Ectodermal cell (in vitro differentiated cells): ENCODE results near the gene SIK3.
"Not testable (repeated sequence)": the region's sequence is repeated elsewhere in the genome, so short reads cannot be mapped to it uniquely, and the experiment has no call there.

Source experiments
- H3K27ac ChIP-seq: 2 replicates; pipeline ENCODE4 v1.7.0; 2013; ENCODE audit warnings: mild to moderate bottlenecking, low read depth, low read length; ENCODE audit not compliant: insufficient read depth, poor library complexity, severe bottlenecking
- H3K27me3 ChIP-seq: 2 replicates; pipeline ENCODE4 v1.7.0; 2013; ENCODE audit warnings: mild to moderate bottlenecking, low read length; ENCODE audit not compliant: insufficient read depth, control insufficient read depth, poor library complexity, severe bottlenecking
- H3K36me3 ChIP-seq: one replicate; pipeline ENCODE4 v1.7.0; 2013; ENCODE audit warnings: low read length; ENCODE audit not compliant: control insufficient read depth, insufficient read depth
- H3K4me1 ChIP-seq: one replicate; pipeline ENCODE4 v1.7.0; 2013; ENCODE audit warnings: low read length; ENCODE audit not compliant: control insufficient read depth, insufficient read depth
- H3K4me3 ChIP-seq: 2 replicates; pipeline ENCODE4 v1.7.0; 2013; ENCODE audit warnings: low read depth, low read length, control low read depth; ENCODE audit not compliant: insufficient read depth
- H3K9me3 ChIP-seq: 2 replicates; pipeline ENCODE4 v1.7.0; 2013; ENCODE audit warnings: mild to moderate bottlenecking, low read length, moderate library complexity; ENCODE audit not compliant: control insufficient read depth
- WGBS, 2 experiments: methylation state at CpG; one replicate each; pipeline ENCODE4 v1.1.7; 2013; ENCODE audit warnings: missing lambda C conversion rate in 2 of 2; 5-methylcytosine and 5-hydroxymethylcytosine counted together

The SIK3 gene

DNA sequence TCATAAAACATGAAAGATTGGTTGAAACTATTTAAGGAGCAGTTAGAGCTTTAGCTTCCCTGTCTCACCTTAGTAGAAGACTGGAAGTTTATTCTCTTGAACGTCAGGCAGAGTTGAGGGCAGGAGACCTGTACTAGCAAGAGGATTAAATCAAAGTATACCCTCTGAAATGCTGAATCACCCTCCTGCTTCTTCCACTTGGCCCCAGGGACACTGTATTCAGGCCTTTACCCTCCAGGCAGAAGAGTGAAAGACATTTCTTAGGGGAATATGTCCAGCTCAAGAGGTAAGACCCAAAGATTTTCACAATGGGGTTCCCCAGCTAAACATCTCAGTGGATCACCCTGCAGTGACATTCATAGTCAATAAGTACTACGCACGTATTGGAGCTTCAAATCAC lies 287.0 kb downstream of the SIK3 start:
- Histone ChIP-seq H3K4me1 (no peaks in the 10 kb centered on the region), H3K27me3 (no peaks in the 10 kb centered on the region), H3K27ac (no peak overlapping the region), H3K4me3 (no peak overlapping the region), H3K9me3 (no peaks in the 10 kb centered on the region), H3K36me3 (no peaks in the 10 kb centered on the region)
- 80 to 89% methylated on average over 3 of the region's 3 CpGs for WGBS, 2 experiments

DNA sequence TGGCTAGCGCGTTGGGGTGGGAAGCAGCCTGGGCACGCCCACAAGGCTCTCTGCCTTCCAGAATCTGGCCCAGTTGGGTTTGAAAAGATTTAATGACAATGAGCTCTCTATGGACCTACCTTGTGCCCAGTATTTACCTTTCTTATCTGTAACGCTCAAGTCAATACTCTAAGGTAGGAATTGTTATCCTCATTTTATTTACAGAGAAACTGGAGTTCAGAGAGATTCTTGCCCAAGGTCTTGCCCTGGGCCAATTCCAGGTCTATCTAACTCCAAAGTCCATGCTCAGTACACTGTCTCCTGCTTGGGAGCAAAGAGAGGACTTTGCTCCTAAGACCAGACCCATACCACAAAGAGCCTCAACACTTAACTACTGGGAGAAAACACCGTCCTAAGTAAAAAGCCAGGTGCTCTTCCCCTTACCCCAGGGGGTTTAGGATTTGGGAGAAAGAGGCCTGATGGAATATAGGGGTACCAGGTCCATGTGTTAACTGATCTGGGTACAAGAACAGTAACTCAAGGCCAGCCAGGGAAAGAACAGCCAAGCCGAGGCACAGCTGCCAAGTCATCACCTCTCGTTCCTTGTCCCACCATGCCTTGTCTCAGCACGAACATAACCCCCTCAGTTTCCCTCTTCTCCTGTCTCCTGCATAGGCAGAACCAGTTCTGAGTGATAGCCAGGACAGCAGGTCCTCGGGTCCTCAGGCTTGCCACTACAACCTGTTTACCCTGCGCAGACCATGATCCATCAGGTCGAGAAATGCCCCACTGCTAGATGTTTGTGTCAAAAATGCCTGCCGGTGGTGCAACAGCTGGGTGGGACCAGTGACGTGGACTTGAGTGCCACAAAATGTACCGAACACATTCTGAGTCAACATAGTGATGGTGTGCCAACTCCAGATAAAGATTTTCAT lies 289.7 kb downstream of the SIK3 start:
- no peaks in the 10 kb centered on the region for H3K9me3 ChIP-seq
- H3K27ac ChIP-seq = no peak overlapping the region
- H3K27me3 ChIP-seq = no peaks in the 10 kb centered on the region
- no peaks in the 10 kb centered on the region for H3K4me1 ChIP-seq
- H3K36me3 ChIP-seq = no peaks in the 10 kb centered on the region
- 87 to 89% methylated on average over 13 to 14 of the region's 14 CpGs for WGBS, 2 experiments
- no peak overlapping the region for H3K4me3 ChIP-seq

DNA sequence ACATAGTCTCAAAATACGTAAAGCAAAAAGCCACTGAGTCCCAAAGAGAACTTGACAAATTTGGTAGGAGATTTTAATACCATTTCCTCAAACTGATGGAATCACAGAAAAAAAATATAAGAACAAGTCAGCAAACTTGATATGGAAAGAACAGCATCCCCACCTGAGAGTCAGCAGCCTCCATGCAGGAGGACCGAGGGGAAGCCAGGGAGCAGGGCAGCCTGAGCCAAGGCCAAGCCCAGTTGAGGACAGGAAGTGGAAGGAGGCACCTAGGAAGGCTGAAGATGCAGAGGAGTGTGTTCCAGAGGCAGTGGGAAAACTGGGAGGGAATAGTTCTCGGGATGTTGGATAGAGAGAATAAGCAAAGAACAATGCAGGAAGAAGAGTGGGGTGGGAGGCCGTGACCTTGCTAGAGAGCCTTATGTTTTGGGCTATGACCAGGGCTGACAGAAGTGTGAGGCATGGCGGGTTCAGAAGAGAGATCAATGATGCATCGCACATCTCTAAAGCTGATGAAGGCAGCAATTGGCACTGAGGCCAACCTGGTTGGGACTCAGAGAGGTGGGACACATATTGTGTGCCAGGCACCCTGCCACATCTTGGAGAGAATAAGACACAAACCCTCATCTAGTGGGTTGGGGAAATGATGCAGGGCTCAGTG lies 290.5 kb downstream of the SIK3 start:
- WGBS, 2 experiments = 94 to 95% methylated on average over 6 of the region's 6 CpGs
- no peak overlapping the region for H3K27ac ChIP-seq
- H3K4me1 ChIP-seq = no peaks in the 10 kb centered on the region

DNA sequence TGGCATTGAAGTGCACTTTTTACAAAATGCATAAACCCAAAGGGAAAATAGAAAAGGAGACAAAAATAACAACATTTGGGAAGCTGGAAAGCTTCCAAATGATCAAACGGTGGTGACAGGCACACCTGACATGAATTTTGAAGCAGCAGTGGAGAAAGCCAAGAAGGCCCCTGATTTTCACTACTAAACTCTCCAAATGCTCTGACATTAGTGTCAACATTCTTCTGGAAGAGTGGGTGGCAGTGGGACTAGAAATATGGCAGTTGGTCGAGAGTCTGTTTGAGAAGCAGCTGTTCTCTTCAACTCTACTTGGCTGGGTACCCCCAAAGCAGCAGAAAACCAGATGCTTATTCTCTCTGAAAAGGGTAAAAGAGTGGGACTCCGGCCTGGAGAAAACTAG lies 294.2 kb downstream of the SIK3 start:
- Histone ChIP-seq H3K9me3 (no peaks in the 10 kb centered on the region), H3K27me3 (no peaks in the 10 kb centered on the region), H3K36me3 (no peaks in the 10 kb centered on the region), H3K4me3 (no peak overlapping the region), H3K27ac (no peak overlapping the region), H3K4me1 (no peaks in the 10 kb centered on the region)
- 85 to 92% methylated on average over 3 of the region's 3 CpGs for WGBS, 2 experiments

More for the DNA sequence above, 290.5 kb downstream of the SIK3 start:
- no peaks in the 10 kb centered on the region for H3K36me3 ChIP-seq
- no peak overlapping the region for H3K4me3 ChIP-seq
- no peaks in the 10 kb centered on the region for H3K9me3 ChIP-seq
- H3K27me3 ChIP-seq = no peaks in the 10 kb centered on the region

DNA sequence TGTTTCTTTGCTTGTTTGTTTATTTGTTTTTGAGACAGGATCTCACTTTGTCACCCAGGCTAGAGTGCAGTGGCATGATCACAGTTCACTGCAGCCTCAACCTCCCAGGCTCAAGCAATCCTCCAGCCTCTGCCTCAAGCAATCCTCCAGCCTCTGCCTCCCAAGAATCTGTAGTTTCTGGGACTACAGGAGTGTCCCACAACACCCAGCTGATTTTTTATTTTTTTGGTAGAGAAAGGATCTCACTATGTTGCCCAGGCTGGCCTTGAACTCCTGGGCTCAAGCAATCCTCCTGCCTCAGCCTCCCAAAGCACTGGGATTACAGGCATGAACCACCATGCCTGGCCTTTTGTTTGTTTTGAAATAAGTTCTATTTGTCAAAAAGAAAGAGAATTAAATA lies 296.6 kb downstream of the SIK3 start:
- H3K27me3 ChIP-seq, H3K4me1 ChIP-seq, H3K9me3 ChIP-seq, H3K27ac ChIP-seq, H3K36me3 ChIP-seq, H3K4me3 ChIP-seq: not testable (repeated sequence)

DNA sequence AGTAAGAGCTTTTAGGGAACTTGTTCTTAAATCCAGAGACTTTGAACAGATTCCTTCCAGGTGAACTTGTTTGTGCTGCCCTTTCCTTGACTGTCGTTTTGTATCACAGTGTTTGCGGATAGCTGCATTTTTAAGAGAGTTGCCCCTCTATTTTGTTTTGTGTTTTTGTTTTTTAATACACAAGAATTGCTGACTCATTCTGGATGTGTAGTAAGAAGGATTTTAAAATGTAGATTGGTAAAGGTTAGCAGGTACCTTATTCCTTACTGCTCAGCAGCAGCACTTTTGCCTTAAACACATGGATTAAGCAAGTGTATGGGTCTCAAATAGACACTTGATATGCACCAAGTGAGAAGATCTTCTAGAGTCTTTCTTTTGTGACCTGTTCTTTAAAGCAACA lies 297.6 kb downstream of the SIK3 start:
- Histone ChIP-seq H3K9me3 (no peaks in the 10 kb centered on the region), H3K4me3 (no peak overlapping the region), H3K27ac (no peak overlapping the region), H3K36me3 (no peaks in the 10 kb centered on the region), H3K27me3 (no peaks in the 10 kb centered on the region), H3K4me1 (no peaks in the 10 kb centered on the region)
- WGBS, 2 experiments = 94 to 96% methylated on average over 2 of the region's 2 CpGs

DNA sequence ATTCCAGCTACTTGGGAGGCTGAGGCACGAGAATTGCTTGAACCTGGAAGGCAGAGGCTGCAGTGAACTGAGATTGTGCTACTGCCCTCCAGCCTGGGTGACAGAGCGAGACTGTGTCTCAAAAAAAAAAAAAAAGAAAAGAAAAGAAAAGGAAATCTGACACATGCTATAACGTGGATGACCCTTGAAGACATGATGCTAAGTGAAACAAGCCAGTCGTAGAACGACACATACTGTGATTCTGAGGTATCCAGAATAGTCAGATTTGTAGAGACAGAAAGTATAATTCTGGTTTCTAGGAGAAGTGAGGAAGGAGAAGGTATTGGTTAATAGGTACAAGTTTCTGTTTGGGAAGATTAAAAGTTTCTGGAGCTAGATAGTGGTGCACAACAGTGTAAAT lies 299.9 kb downstream of the SIK3 start:
- Histone ChIP-seq H3K27me3 (no peaks in the 10 kb centered on the region), H3K9me3 (no peaks in the 10 kb centered on the region)
- 90 to 92% methylated on average over 5 of the region's 5 CpGs for WGBS, 2 experiments

DNA sequence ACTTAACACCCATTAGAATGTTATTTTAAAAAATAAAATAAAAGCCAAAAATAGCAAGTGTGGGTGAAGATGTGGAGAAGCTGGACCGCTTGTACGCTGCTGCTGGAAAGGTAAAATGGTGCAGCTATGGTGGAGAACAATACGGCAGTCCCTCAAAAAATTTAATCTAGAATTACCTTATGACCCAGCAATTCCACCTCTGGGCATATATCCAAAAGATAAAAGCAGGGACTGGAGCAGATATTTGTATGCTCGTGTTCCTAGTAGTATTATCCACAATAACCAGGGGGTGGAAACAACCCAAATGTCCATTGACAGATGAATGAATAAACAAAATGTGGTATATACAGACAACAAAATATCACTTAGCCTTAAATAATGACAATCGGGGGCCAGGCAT lies 300.4 kb downstream of the SIK3 start:
- 86 to 95% methylated on average over 2 to 5 of the region's 5 CpGs for WGBS, 2 experiments
- no peaks in the 10 kb centered on the region for H3K27me3 ChIP-seq
- no peaks in the 10 kb centered on the region for H3K4me1 ChIP-seq
- H3K4me3 ChIP-seq = no peak overlapping the region
- H3K36me3 ChIP-seq = no peaks in the 10 kb centered on the region
- H3K27ac ChIP-seq = no peak overlapping the region
- no peaks in the 10 kb centered on the region for H3K9me3 ChIP-seq

More for the DNA sequence above, 299.9 kb downstream of the SIK3 start:
- no peak overlapping the region for H3K27ac ChIP-seq
- H3K4me1 ChIP-seq = no peaks in the 10 kb centered on the region
- no peak overlapping the region for H3K4me3 ChIP-seq
- H3K36me3 ChIP-seq = no peaks in the 10 kb centered on the region

DNA sequence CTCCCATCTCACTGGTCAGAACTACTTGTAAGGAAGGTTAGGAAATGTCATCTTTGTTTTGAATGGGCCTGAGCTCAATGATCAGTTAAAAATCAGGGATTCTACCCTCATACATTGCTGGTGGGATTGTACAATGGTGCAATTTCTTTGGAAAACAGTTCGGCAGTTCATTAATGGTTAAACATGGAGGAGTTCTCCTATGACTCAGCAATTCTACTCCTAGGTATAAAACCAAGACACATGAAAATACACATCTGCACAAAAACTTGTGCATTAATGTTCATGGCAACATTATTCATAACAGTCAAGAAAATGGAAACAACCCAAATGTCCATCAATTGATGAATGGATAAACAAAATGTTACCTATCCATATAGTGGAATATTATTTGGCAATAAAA lies 301.7 kb downstream of the SIK3 start:
- H3K36me3 ChIP-seq = no peaks in the 10 kb centered on the region
- WGBS, 2 experiments = 86 to 88% methylated on average over 1 of the region's 1 CpG
- no peak overlapping the region for H3K4me3 ChIP-seq
- no peaks in the 10 kb centered on the region for H3K9me3 ChIP-seq
- H3K4me1 ChIP-seq = peaks cover 4% of the 10 kb centered on the region
- no peak overlapping the region for H3K27ac ChIP-seq
- H3K27me3 ChIP-seq = no peaks in the 10 kb centered on the region

DNA sequence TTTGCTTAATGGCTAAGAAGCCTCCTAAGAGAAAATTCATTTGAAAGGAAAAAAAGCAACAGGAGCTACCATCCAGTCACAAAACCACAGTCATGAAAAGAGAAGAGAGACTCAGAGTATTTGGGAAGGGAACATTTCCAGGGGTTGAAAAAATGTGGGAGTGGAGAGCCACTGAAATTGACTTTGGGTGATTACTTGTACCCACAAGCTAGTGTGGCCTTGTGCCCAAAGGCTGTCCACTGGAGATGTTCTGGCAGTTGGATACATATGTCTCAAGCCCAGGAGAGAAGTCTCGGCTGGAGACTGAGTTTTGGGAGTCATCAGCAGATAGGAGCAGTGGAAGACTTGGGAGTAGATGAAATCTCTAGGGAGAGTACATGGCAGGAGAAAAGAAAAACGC lies 303.4 kb downstream of the SIK3 start:
- Histone ChIP-seq H3K36me3 (no peaks in the 10 kb centered on the region), H3K27me3 (peaks cover 9% of the 10 kb centered on the region), H3K4me1 (peaks cover 4% of the 10 kb centered on the region), H3K27ac (no peak overlapping the region), H3K4me3 (no peak overlapping the region), H3K9me3 (no peaks in the 10 kb centered on the region)
- 91 to 92% methylated on average over 2 of the region's 2 CpGs for WGBS, 2 experiments
